GM06990 (cell line): ENCODE results near the gene DST.

ENCODE experiments used
- DNase-seq: peaks from one replicate; pipeline ENCODE4 v3.0.0-alpha.2; 2011; ENCODE audit not compliant: insufficient read length; ENCODE audit errors: extremely low read depth
- H3K27me3 ChIP-seq: replicated peaks from 2 replicates; pipeline ENCODE4 v1.6.0; 2011; ENCODE audit warnings: low read length; ENCODE audit not compliant: control insufficient read depth, insufficient read depth
- H3K36me3 ChIP-seq: 2 replicates; pipeline ENCODE4 v1.5.1; 2011; ENCODE audit warnings: low read length; ENCODE audit not compliant: control insufficient read depth, insufficient read depth
- H3K4me3 ChIP-seq: replicated peaks from 2 replicates; pipeline ENCODE4 v1.5.1; 2011; ENCODE audit warnings: low read depth, mild to moderate bottlenecking, control low read depth, low read length
- TF ChIP-seq, protein P1 (sequence below): IDR thresholded peaks from 2 replicates; pipeline ENCODE4 v1.5.1; 2011; ENCODE audit warnings: low read length, control low read depth, mild to moderate bottlenecking, inconsistent platforms; ENCODE audit not compliant: insufficient read depth, poor library complexity, severe bottlenecking

DST gene

DNA sequence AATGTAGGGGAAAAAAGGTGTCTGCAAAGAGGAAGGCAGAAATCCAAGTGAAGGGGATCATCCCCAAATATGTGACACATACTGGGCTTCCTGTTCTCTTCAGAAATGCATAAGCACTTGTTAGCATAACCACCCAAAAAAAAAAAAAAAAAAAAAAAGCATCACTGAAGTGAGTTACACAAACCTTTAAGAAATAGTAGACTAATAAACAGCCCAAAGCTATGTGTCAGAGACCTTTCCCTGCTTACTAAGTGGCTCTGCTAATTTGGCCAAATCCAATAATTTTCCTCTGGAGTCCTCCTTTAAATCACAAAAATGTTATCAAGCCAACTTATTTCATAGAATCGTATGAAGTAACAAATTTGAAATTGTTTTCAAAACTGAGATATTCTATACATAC, 7.5 kb upstream of the DST start:
- peaks cover 1% of the 10 kb centered on the region for H3K36me3 ChIP-seq
- DNase-seq: no peak
- TF ChIP-seq, protein P1, sequence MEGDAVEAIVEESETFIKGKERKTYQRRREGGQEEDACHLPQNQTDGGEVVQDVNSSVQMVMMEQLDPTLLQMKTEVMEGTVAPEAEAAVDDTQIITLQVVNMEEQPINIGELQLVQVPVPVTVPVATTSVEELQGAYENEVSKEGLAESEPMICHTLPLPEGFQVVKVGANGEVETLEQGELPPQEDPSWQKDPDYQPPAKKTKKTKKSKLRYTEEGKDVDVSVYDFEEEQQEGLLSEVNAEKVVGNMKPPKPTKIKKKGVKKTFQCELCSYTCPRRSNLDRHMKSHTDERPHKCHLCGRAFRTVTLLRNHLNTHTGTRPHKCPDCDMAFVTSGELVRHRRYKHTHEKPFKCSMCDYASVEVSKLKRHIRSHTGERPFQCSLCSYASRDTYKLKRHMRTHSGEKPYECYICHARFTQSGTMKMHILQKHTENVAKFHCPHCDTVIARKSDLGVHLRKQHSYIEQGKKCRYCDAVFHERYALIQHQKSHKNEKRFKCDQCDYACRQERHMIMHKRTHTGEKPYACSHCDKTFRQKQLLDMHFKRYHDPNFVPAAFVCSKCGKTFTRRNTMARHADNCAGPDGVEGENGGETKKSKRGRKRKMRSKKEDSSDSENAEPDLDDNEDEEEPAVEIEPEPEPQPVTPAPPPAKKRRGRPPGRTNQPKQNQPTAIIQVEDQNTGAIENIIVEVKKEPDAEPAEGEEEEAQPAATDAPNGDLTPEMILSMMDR: no peak
- no peaks in the 10 kb centered on the region for H3K27me3 ChIP-seq
- H3K4me3 ChIP-seq: no peak overlapping the region

DNA sequence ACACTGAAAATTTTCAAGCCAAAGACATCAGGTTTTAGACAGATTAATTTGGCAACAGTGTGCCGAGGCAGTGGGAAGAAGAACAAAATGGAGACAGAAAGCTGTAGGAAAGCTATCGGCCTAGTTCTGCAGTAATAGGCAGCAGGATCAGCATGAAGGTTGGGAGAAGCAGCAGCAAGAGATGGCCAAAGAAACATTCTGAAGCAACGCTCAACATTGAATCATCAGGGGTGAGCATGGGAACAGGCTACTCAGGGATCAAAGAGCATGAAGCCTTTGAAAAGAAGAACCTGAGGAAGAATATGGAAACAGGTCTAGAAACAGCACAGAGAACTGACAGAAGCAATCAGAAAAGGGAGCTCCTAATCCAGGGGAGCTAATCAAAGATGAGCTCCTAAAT, 7.1 kb upstream of the DST start:
- no peak overlapping the region for H3K4me3 ChIP-seq
- TF ChIP-seq, protein P1: no peak
- H3K36me3 ChIP-seq: peaks cover 2% of the 10 kb centered on the region

GRCh38 chr6:56649053-56649769, 6.5 kb upstream of the DST start:
- Histone ChIP-seq H3K36me3 (peaks cover 6% of the 10 kb centered on the region), H3K27me3 (no peaks in the 10 kb centered on the region), H3K4me3 (no peak overlapping the region)
- TF ChIP-seq, protein P1: no peak
- no peak for DNase-seq

More for the DNA sequence above, 7.1 kb upstream of the DST start:
- H3K27me3 ChIP-seq: no peaks in the 10 kb centered on the region
- DNase-seq: no peak

GRCh38 chr6:56647172-56647762, 4.6 kb upstream of the DST start:
- no peaks in the 10 kb centered on the region for H3K27me3 ChIP-seq
- TF ChIP-seq, protein P1: no peak
- peaks cover 6% of the 10 kb centered on the region for H3K36me3 ChIP-seq
- H3K4me3 ChIP-seq: no peak overlapping the region
- DNase-seq: no peak

GRCh38 chr6:56644366-56644765, 1.7 kb upstream of the DST start:
- DNase-seq: no peak
- H3K27me3 ChIP-seq: no peaks in the 10 kb centered on the region
- peaks cover 10% of the 10 kb centered on the region for H3K36me3 ChIP-seq
- TF ChIP-seq, protein P1: no peak
- H3K4me3 ChIP-seq: no peak overlapping the region
